HL-60 (cell line): Measurements from ENCODE around the gene PUM2.

Source experiments
- DNase-seq, 2 experiments: peaks; one replicate each; pipeline ENCODE4 v3.0.0-alpha.2; 2010 to 2020; ENCODE audit warnings: low read depth in 1 of 2, low spot score in 1 of 2
- H3K27ac ChIP-seq: fragments of 250-450 bp; sonication (Bioruptor Pico); replicated peaks from 2 replicates; pipeline ENCODE4 v1.5.1; 2020; ENCODE audit warnings: mild to moderate bottlenecking, moderate library complexity
- H3K27me3 ChIP-seq: fragments of 250-450 bp; sonication (Bioruptor Pico); 2 replicates; pipeline ENCODE4 v1.5.1; 2021; ENCODE audit warnings: mild to moderate bottlenecking, moderate library complexity; ENCODE audit not compliant: insufficient read depth, poor library complexity, severe bottlenecking
- H3K4me3 ChIP-seq: replicated peaks from 2 replicates; pipeline ENCODE4 v1.5.1; 2011; ENCODE audit warnings: mild to moderate bottlenecking, control low read depth, low read length; ENCODE audit not compliant: insufficient read depth
- GABPA ChIP-seq: IDR thresholded peaks from 2 replicates; pipeline ENCODE4 v1.6.1; 2012; ENCODE audit warnings: low read depth
- POLR2AphosphoS5 ChIP-seq: IDR thresholded peaks from 2 replicates; pipeline ENCODE4 v1.6.1; 2012; ENCODE audit warnings: low read depth
- SPI1 ChIP-seq: IDR thresholded peaks from 2 replicates; pipeline ENCODE4 v1.6.1; 2012; ENCODE audit warnings: low read depth, mild to moderate bottlenecking, borderline replicate concordance
- TF ChIP-seq, protein P1 (sequence below): IDR thresholded peaks from 2 replicates; pipeline ENCODE4 v1.6.1; 2012; ENCODE audit warnings: low read depth; ENCODE audit not compliant: insufficient replicate concordance
- TF ChIP-seq, protein P2 (sequence below): IDR thresholded peaks from one replicate; pipeline ENCODE4 v1.5.1; 2011; ENCODE audit warnings: low read length, control low read depth, inconsistent platforms; ENCODE audit not compliant: insufficient read depth

Gene PUM2

DNA sequence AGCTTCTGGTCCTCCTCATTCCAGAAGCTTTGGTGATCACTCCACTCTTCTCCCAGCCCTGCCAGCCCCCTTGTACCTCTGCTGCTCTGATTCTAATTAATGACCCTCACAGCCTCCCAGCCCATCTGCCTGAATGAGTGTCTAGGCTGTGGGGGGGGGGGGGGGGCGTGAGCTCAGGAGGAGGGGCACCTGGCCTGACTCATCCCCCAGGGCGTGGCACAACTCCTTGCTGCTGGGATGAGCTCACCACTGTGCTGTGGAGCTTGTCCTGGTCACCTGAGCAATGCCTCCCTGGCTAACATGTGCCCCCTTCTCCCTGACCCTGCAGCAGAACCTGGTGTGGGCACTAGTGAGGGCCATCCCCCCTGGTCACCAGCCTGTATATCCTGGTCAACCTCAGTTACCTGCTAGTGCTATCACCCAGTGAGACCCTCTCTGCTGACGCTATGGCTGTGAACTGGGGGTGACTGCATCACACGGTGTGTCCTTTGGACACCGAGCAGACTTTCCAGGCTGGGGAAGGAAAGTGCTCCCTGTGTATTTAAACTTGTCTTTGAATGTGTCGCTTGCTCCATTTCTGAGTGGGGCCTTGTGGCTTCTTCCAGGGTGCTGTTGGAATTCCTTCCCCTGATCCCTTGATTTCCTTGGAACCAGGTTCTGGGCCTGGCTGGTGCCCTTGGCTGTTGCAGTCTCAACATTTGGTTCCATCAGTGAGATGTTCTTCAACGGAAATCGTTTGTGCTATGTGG is 41.5 kb upstream of the PUM2 start:
- TF ChIP-seq, protein P1, sequence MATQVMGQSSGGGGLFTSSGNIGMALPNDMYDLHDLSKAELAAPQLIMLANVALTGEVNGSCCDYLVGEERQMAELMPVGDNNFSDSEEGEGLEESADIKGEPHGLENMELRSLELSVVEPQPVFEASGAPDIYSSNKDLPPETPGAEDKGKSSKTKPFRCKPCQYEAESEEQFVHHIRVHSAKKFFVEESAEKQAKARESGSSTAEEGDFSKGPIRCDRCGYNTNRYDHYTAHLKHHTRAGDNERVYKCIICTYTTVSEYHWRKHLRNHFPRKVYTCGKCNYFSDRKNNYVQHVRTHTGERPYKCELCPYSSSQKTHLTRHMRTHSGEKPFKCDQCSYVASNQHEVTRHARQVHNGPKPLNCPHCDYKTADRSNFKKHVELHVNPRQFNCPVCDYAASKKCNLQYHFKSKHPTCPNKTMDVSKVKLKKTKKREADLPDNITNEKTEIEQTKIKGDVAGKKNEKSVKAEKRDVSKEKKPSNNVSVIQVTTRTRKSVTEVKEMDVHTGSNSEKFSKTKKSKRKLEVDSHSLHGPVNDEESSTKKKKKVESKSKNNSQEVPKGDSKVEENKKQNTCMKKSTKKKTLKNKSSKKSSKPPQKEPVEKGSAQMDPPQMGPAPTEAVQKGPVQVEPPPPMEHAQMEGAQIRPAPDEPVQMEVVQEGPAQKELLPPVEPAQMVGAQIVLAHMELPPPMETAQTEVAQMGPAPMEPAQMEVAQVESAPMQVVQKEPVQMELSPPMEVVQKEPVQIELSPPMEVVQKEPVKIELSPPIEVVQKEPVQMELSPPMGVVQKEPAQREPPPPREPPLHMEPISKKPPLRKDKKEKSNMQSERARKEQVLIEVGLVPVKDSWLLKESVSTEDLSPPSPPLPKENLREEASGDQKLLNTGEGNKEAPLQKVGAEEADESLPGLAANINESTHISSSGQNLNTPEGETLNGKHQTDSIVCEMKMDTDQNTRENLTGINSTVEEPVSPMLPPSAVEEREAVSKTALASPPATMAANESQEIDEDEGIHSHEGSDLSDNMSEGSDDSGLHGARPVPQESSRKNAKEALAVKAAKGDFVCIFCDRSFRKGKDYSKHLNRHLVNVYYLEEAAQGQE = no peak
- TF ChIP-seq SPI1 (no peak), POLR2AphosphoS5 (no peak), GABPA (no peak)
- TF ChIP-seq, protein P2, sequence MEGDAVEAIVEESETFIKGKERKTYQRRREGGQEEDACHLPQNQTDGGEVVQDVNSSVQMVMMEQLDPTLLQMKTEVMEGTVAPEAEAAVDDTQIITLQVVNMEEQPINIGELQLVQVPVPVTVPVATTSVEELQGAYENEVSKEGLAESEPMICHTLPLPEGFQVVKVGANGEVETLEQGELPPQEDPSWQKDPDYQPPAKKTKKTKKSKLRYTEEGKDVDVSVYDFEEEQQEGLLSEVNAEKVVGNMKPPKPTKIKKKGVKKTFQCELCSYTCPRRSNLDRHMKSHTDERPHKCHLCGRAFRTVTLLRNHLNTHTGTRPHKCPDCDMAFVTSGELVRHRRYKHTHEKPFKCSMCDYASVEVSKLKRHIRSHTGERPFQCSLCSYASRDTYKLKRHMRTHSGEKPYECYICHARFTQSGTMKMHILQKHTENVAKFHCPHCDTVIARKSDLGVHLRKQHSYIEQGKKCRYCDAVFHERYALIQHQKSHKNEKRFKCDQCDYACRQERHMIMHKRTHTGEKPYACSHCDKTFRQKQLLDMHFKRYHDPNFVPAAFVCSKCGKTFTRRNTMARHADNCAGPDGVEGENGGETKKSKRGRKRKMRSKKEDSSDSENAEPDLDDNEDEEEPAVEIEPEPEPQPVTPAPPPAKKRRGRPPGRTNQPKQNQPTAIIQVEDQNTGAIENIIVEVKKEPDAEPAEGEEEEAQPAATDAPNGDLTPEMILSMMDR = no peak
- H3K4me3 ChIP-seq = no peak overlapping the region
- DNase-seq = no peak
- H3K27me3 ChIP-seq = no peaks in the 10 kb centered on the region
- H3K27ac ChIP-seq = no peak overlapping the region

DNA sequence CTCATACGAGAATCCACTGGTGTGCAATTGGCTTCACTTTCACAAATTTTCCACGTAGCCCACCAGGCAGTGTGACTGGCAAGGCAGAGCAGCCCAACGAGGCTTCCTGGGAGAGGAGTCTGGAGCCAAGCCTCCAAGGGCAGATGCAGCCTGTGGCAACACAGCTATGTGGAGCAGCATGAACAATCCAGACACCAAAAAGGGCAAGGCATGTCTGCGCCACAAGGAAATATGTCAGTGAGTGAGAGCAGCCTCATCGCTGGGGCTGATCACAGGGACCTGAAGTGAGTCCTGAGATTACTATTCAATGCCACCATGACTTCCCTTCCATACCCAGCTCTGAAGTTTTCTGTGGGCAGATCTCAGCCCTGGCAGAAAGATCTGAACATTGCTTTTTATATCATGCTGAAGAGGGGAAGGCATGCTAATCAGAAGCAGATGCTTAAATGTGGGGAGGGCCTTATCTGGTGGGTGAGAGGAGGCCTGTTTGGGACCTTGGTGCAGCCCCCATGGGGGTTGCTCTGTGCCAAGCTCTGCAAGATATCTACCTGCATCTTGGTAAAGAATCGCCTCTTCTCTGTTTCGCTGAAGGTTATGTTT is 40.0 kb upstream of the PUM2 start:
- H3K27ac ChIP-seq = no peak overlapping the region
- TF ChIP-seq, protein P2 = no peak
- TF ChIP-seq POLR2AphosphoS5 (no peak), SPI1 (no peak), GABPA (no peak)
- TF ChIP-seq, protein P1 = no peak
- DNase-seq = no peak
- H3K27me3 ChIP-seq = no peaks in the 10 kb centered on the region
- H3K4me3 ChIP-seq = no peak overlapping the region

DNA sequence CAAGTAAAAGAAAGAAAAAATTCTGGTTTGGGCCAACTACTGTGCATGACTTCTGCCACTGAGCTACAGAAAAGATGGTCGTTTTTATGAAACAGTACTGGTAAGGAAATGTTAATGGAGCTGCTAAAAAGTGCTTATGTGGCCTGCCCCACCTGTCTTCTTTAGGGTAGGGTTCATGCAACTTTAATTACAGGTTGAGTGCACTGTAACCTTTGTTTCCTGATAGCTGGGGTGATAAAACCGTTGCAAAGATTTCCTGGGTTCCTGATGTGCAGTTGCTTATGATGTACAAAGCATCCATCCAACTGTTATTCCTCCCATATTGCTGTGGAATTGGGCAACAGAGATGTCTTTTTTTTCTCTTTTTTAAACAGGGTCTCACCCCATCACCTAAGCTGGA is 34.3 kb upstream of the PUM2 start:
- no peak for TF ChIP-seq GABPA
- TF ChIP-seq, protein P2 = no peak
- TF ChIP-seq SPI1 = no peak
- TF ChIP-seq, protein P1 = no peak
- TF ChIP-seq POLR2AphosphoS5 = no peak
- no peak for DNase-seq
- no peak overlapping the region for H3K4me3 ChIP-seq
- H3K27me3 ChIP-seq = no peaks in the 10 kb centered on the region
- H3K27ac ChIP-seq = no peak overlapping the region
